HG02981 (cell line): ENCODE data around the gene CAMSAP3.

Experiments used
- ATAC-seq: cut with Tn5 transposase; IDR thresholded peaks from one replicate; pipeline ENCODE4 v1.9.1; 2021; ENCODE audit warnings: mild to moderate bottlenecking, moderate library complexity; ENCODE audit not compliant: unreplicated experiment

Gene CAMSAP3, protein sequence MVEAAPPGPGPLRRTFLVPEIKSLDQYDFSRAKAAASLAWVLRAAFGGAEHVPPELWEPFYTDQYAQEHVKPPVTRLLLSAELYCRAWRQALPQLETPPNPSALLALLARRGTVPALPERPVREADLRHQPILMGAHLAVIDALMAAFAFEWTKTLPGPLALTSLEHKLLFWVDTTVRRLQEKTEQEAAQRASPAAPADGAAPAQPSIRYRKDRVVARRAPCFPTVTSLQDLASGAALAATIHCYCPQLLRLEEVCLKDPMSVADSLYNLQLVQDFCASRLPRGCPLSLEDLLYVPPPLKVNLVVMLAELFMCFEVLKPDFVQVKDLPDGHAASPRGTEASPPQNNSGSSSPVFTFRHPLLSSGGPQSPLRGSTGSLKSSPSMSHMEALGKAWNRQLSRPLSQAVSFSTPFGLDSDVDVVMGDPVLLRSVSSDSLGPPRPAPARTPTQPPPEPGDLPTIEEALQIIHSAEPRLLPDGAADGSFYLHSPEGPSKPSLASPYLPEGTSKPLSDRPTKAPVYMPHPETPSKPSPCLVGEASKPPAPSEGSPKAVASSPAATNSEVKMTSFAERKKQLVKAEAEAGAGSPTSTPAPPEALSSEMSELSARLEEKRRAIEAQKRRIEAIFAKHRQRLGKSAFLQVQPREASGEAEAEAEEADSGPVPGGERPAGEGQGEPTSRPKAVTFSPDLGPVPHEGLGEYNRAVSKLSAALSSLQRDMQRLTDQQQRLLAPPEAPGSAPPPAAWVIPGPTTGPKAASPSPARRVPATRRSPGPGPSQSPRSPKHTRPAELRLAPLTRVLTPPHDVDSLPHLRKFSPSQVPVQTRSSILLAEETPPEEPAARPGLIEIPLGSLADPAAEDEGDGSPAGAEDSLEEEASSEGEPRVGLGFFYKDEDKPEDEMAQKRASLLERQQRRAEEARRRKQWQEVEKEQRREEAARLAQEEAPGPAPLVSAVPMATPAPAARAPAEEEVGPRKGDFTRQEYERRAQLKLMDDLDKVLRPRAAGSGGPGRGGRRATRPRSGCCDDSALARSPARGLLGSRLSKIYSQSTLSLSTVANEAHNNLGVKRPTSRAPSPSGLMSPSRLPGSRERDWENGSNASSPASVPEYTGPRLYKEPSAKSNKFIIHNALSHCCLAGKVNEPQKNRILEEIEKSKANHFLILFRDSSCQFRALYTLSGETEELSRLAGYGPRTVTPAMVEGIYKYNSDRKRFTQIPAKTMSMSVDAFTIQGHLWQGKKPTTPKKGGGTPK

DNA sequence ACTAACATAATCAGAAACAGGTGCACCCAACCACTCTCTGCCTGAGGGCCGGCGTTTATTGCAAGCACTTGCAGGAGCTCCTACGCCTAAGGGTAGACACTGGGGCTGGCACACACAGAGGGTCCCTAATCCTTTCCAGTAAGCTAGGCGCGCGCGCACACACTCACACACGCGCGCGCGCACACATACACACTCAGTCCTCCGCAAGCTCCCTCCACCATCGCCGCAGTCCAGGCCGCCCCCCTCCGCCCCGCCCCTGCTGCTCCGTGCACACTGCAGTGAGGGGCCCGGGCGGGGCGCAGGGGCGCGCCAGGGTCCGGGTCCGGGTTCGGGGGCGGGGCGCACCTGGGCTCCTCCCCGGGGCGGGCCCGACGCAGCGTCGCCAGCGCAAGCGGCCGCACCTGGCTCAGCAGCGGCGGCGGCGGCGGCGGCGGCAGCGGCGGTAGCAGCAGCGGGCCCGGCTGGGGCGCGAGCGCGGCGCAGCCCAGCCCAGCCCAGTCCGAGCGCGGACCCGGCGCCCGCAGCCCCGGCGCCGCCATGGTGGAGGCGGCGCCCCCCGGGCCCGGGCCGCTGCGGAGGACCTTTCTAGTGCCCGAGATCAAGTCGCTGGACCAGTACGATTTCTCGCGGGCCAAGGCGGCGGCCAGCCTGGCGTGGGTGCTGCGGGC is at the start of gene CAMSAP3:
Gene CAMSAP3 (plus strand): TSS at position 398 of the 668 bp plus-strand sequence. CDS start 140 bp downstream, at position 538.
- no peak for ATAC-seq

DNA sequence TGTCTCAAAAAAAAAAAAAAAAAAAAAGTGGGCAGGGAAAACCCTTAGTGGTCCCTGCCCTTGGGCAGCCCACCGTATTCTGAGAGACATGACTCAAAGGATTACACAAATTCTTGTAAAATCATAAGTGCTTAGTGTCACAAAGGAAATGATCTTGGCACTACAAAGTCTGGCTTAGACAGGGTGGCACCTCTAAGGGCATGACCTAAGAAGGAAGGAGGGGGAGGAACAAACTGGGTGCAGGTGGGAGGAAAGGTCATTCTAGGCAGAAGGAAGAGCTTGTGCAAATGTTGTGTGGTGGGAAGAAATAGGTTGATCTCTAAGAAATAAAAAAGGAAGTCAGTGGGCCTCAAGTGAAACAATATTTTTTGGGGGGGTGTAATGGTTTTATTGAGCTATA is 49.8 kb upstream of the CAMSAP3 start:
- ATAC-seq, result no peak

DNA sequence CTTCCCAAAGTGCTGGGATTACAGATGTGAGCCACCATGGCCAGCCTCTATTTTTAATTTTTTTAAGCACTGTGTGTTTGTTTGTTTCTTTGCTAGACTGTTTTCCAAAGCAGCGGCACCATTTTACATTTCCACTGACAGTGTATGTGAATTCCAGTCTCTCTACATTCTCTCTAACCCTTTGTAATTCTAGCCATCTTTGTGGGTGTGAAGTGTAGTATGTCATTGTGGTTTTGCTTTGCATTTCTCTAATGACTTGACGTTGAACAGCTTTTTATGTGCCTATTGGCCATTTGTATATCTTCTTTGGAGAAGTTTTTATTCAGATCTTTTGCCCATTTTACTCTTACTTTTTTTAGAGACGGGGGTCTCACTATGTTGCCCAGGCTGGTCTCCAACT is 48.5 kb upstream of the CAMSAP3 start:
- no peak for ATAC-seq

DNA sequence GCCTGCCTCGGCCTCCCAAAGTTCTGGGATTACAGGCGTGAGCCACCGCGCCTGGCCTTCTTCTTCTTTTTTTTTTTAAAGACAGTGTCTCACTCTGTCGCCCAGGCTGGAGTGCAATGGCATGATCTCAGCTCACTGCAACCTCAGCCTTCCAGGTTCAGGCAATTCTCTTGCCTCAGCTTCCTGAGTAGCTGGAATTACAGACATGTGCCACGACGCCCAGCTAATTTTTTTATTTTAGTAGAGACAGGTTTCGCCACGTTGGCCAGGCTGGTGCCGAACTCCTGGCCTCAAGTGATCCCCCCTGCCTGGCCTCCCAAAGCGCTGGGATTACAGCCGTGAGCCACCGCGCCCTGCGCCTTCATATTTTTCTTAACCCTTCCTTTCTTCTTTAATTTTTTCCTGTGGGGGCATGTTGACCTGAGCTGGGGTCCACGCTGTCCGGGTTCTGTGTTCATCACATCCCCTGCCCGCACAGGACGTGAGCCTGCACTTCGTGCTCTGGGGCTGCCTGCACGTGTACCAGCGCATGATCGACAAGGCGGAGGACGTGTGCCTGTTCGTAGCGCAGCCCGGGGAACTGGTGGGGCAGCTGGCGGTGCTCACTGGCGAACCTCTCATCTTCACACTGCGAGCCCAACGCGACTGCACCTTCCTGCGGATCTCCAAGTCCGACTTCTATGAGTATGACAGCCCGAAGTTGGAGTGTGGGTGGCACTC is 46.1 kb upstream of the CAMSAP3 start:
- no peak for ATAC-seq

DNA sequence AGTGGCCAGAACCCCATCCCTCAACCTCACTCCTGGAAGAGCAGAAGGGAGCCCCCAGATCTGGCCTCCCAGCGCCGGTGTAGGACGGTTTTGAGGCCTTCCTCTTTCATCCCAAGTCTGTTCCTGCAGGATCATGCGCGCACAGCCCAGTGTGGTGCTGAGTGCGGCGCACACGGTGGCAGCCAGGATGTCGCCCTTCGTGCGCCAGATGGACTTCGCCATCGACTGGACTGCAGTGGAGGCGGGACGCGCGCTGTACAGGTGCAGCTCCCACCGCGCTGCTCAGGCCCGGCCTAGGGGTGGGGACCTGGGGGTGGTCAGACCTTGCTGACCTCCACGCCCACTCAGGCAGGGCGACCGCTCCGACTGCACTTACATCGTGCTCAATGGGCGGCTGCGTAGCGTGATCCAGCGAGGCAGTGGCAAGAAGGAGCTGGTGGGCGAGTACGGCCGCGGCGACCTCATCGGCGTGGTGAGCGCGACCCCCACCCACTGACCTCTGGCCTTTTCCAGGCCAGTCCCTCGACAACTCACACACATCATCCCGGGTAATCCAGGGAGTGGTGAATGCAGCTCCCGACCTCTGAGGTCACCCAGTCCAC is 45.4 kb upstream of the CAMSAP3 start:
- no peak for ATAC-seq

DNA sequence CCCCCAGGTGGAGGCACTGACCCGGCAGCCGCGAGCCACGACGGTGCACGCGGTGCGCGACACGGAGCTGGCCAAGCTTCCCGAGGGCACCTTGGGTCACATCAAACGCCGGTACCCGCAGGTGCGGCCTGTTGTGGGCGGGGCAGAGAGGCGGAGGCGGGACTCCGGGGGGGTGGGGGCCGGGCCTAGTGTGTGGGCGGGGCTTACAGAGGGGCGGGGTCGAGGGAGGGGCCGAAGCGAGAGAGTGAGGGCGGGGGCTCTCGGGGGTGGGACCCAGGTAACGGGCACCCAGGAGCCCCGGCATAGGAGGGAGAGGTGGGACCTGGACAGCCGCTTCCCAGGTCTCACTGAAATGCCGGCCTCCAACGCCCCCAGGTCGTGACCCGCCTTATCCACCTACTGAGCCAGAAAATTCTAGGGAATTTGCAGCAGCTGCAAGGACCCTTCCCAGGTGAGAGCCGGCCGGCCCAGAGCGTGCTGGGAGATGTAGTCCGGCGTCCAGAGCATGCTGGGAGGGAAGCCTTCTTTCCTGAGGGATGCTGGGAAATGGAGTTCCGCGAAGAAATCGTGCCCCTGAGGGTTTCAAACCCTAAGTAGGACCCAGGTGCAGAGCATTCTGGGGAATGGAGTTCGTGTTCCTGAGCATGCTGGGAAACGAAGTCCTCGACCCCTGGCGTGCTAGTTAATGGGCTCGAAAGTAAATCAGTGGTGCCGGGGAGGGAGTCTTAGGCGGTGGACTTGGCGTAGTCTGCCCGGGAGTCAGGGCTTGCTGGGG is 44.5 kb upstream of the CAMSAP3 start:
- ATAC-seq, result no peak

DNA sequence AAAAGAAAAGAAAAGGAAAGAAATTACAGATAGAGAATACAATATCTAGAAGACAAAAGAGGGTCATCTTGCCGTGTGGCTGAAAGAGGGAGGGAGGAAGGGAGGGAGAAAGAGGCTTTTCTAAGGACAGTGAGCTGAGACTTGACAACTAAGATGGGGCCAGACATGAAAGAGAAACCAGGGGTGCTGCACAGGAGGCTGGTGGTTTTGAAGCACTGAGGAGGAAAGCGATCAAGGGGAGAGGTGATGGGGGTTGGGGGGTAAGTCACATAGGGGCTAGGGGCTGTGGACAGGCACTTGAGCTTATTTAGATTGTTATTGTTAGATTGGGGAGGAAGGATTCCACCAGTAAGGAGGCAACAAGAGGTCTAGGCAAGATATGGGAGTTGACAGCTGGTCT is 42.9 kb upstream of the CAMSAP3 start:
- no peak for ATAC-seq

DNA sequence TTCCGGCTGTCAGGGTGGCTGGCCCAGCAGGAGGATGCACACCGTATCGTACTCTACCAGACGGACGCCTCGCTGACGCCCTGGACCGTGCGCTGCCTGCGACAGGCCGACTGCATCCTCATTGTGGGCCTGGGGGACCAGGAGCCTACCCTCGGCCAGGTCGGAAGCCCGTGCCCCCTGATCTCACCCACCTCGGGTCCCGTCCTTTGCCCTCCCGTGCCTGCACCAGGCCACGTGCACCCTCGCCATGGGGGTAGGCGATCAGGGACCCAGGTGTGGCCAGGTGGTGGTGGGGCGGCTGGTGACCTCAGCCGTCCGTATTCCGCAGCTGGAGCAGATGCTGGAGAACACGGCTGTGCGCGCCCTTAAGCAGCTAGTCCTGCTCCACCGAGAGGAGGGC is 41.1 kb upstream of the CAMSAP3 start:
- ATAC-seq, result no peak

DNA sequence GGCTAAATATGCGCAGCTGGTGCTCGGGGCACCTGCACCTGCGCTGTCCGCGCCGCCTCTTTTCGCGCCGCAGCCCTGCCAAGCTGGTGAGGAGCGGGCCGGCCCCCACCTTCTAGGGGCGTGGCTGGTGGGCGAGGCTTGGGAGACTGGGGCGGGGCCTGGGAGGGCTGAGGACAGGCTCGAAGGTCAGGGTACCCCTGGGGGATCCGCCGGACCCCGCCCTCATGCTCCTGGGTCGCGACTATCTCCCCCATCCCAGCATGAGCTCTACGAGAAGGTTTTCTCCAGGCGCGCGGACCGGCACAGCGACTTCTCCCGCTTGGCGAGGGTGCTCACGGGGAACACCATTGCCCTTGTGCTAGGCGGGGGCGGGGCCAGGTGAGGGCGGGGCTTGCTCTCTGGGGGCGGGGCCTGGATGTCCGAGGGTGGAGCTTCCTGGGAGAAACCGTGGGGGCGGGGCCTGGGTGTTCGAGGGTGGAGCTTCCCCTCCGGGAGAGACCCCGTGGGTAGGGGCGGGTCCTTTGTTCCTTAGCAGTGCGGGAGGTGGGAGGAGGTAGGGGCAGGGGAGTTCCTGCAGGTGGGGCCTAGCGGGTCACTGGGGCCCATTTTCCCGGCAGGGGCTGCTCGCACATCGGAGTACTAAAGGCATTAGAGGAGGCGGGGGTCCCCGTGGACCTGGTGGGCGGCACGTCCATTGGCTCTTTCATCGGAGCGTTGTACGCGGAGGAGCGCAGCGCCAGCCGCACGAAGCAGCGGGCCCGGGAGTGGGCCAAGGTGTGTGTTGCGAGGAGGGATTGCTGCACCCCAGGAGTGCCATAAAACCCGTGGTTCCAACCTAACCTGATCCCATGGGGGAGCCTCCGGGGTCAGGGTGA is 40.4 kb upstream of the CAMSAP3 start:
- ATAC-seq, result no peak

DNA sequence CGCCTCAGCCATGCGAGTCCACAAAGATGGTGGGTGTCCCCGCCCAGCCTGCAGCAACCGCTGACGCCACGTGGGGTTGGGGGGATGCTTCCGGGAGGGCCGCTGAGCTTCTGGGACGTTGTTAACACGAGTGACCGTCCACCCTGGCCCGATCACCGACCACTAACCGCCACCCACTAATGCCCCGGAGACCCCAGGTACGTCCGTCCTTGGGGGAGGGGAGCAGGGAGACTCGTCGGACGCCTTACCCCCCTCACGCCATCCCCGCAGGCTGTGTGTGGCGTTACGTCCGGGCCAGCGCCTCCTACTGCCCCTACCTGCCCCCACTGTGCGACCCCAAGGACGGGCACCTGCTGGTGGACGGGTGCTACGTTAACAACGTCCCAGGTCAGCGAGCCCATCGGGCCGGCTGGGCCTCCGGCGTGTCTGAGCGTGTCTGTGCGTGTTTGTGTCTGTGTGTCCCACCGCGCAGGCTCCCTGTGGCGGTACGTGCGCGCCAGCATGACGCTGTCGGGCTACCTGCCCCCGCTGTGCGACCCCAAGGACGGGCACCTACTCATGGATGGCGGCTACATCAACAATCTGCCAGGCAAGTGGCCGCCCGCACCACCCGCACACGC is 38.9 kb upstream of the CAMSAP3 start:
- no peak for ATAC-seq

DNA sequence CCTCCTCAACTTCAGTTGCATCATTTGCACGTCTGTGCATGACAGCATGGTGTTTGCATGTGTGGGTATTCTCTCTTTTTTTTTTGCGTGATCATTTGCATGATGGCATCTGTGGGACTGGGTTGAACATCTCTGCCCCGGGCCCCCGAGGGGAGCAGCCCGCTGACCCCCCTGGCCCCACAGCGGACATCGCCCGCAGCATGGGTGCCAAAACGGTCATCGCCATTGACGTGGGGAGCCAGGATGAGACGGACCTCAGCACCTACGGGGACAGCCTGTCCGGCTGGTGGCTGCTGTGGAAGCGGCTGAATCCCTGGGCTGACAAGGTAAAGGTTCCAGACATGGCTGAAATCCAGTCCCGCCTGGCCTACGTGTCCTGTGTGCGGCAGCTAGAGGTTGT is 37.0 kb upstream of the CAMSAP3 start:
- ATAC-seq, result no peak

DNA sequence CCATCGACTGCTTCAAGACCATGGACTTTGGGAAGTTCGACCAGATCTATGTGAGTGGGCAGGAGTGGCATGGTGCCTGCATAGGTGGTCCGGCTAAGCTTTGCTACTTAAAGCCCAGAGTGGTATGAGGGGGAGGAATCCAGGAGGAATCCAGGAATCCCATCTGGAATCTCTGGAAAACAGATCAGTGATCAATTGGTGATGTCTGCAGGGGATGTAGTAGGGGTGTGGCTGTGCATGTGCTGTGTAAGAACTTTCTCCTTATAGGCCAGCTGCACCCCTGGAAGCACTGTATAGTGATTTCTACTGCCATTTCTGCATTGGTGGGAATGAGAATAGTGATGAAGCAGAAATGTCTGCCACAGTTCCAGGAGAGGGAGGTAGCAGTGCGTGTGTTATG is 36.6 kb upstream of the CAMSAP3 start:
- ATAC-seq, result no peak

DNA sequence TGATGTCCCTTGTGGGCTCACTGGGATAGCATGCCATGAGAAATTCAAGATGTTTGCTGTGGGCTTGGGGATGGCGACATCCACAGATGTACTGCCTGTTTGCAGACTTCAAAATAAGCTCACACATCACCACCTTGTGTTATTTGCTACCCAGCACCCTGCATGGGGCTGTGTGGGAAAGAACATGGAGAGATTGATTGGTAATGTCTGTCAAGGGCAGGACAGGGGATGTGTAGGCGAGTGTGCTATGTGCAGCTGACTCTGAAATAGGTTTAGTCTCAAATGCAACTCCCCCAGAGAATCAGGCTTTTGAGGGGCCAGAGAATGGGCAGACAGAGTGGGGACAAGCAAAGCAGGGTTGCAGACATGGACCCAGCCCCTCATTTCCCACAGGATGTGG is 35.4 kb upstream of the CAMSAP3 start:
- no peak for ATAC-seq

DNA sequence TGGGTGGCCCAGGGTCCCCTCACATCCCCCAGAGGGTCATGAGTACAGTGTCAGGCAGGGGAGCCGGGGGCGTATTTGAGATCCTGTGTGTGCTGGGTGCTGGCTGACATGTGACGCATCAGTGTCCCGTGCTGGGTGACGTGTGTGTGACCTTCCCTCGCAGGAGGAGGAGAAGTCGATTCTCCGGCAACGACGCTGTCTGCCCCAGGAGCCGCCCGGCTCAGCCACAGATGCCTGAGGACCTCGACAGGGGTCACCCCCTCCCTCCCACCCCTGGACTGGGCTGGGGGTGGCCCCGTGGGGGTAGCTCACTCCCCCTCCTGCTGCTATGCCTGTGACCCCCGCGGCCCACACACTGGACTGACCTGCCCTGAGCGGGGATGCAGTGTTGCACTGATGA is 34.3 kb upstream of the CAMSAP3 start:
- ATAC-seq, result no peak

DNA sequence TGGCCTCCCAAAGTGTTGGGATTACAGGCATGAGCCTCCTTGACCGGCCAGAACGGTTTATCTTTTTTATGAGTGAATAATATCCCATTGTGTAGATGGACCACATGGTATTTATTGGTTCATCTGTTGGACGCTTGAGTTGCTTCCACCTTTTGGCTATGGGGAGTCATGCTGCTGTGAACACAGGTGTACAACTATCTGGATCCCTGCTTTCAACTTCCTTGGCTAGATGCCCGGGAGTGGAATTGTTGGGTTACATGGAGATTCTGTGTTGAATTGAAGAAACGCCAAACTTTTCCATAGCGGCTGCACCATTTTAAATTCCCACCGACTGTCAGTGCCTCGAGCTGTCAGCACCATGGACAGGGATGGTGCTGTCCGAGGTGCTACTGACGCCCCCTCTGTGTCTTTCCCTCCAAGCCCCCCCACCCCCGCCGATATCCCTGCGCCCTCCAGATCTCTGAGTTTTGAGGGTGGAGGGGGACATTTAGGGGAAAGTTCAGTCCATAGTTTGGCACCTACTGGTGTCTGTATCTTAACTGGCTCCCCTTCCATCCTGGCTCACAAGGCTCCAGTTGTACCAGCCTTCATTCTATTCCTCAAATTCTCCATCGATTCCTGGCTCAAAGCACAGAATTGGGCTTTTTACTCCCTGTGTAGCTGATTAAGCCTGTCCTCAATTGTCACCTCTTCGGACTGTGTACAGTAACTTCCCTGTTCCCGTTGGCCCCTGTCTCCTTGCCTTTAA is 32.8 kb upstream of the CAMSAP3 start:
- no peak for ATAC-seq

DNA sequence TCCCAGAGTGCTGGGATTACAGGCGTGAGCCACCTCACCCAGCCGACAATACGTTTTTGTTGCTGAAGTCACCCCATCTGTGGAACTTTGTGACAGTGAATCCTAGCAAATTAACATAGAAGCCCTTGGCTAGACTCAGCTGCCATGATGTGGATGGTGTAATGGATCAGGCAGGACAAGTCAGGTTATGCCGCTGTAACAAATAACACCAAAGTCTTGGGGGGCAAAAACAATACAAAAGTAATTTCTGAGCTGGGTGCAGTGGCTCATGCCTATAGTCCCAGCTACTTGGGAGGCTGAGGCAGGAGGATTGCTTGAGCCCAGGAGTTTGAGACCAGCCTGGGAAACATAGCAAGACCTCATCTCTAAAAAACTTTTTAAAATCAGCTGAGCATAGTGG is 30.8 kb upstream of the CAMSAP3 start:
- ATAC-seq, result no peak

DNA sequence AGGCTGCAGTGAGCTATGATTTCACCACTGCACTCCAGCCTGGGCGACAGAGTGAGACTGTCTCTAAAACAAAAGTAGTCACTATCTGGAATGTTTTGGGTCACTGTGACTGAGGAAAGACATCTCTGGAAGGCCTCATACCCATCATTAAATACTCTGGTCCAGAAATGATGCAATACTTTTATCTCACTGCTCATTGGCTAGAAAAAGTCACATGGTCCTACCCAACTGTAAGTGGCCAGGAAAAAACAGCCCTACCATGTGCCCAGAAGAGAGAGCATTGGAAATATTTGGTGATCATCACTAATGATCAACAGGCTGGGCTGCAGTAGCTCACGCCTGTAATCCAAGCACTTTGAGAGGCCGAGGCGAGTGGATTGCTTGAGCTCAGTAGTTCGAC is 30.3 kb upstream of the CAMSAP3 start:
- no peak for ATAC-seq
